Mesothelial cell of epicardium (in vitro differentiated cells): ENCODE data around the gene PNKP. TPM values are rescaled to one million over a fixed set of nuclear protein-coding genes. Genes with fewer than 3 reads are reported as not detected.
"Not testable (repeated sequence)": the region's sequence is repeated elsewhere in the genome, so short reads cannot be mapped to it uniquely, and the experiment has no call there.

Source experiments
- DNase-seq, 2 experiments: peaks; one replicate each; pipeline ENCODE4 v3.0.0; 2021; ENCODE audit warnings: low spot score in 2 of 2; ENCODE audit not compliant: unreplicated experiment in 2 of 2
- H3K27ac Mint-ChIP-seq: 2 replicates; pipeline ENCODE4 v1.8.0; 2021; ENCODE audit warnings: mixed read lengths
- H3K27me3 Mint-ChIP-seq: 2 replicates; pipeline ENCODE4 v1.8.0; 2021; ENCODE audit warnings: low read depth, mixed read lengths
- H3K36me3 Mint-ChIP-seq: 2 replicates; pipeline ENCODE4 v1.8.0; 2021; ENCODE audit warnings: mixed read lengths
- H3K4me1 Mint-ChIP-seq: 2 replicates; pipeline ENCODE4 v1.8.0; 2021; ENCODE audit warnings: mixed read lengths
- H3K4me3 Mint-ChIP-seq: 2 replicates; pipeline ENCODE4 v1.8.0; 2021; ENCODE audit warnings: mild to moderate bottlenecking, moderate library complexity, mixed read lengths
- H3K9me3 Mint-ChIP-seq: 2 replicates; pipeline ENCODE4 v1.8.0; 2021; ENCODE audit warnings: mixed read lengths
- total RNA-seq: library from RNA; stranded (reverse); gene quantifications from 3 replicates; pipeline ENCODE4 v1.2.1, GENCODE V29; 2021
- TF ChIP-seq, protein P1 (sequence below): fragments of 200-600 bp; sonication (generic); IDR thresholded peaks from one replicate; pipeline ENCODE4 v1.5.0; 2021; ENCODE audit warnings: antibody characterized with exemption; ENCODE audit not compliant: unreplicated experiment

Gene PNKP
- total RNA-seq, 1 donor from 2014 or later = 103 TPM

DNA sequence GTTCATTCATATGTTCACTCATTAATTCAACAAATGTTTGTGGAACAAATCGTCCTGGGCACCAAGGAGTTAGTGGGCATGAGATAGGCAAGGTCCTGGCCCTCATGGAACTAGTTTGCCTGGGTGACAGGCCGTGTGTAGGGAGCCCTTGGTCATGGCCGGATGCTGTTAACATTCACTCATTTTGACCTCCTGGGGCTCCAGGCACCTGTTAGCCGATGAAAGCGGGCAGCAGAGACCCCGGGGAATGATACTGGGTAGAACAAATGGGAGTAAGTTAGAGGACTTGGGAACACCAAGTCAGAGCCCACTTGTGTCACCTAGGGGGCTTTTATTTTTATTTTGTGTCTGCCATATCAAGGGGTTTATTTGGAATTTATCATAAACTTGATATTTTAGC, 42.7 kb downstream of the PNKP start:
- TF ChIP-seq, protein P1, sequence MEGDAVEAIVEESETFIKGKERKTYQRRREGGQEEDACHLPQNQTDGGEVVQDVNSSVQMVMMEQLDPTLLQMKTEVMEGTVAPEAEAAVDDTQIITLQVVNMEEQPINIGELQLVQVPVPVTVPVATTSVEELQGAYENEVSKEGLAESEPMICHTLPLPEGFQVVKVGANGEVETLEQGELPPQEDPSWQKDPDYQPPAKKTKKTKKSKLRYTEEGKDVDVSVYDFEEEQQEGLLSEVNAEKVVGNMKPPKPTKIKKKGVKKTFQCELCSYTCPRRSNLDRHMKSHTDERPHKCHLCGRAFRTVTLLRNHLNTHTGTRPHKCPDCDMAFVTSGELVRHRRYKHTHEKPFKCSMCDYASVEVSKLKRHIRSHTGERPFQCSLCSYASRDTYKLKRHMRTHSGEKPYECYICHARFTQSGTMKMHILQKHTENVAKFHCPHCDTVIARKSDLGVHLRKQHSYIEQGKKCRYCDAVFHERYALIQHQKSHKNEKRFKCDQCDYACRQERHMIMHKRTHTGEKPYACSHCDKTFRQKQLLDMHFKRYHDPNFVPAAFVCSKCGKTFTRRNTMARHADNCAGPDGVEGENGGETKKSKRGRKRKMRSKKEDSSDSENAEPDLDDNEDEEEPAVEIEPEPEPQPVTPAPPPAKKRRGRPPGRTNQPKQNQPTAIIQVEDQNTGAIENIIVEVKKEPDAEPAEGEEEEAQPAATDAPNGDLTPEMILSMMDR = no peak
- Mint-ChIP-seq H3K9me3 (no peaks in the 10 kb centered on the region), H3K27me3 (no peaks in the 10 kb centered on the region), H3K4me1 (peaks cover 11% of the 10 kb centered on the region), H3K4me3 (no peak overlapping the region), H3K36me3 (peaks cover 19% of the 10 kb centered on the region), H3K27ac (no peak overlapping the region)
- DNase-seq = no peak

GRCh38 chr19:49823472-49823871, 43.9 kb downstream of the PNKP start:
- H3K4me3 Mint-ChIP-seq = no peak overlapping the region
- no peak for DNase-seq
- no peak overlapping the region for H3K27ac Mint-ChIP-seq
- H3K36me3 Mint-ChIP-seq = peaks cover 19% of the 10 kb centered on the region
- H3K4me1 Mint-ChIP-seq = peaks cover 20% of the 10 kb centered on the region
- no peaks in the 10 kb centered on the region for H3K27me3 Mint-ChIP-seq
- no peaks in the 10 kb centered on the region for H3K9me3 Mint-ChIP-seq
- TF ChIP-seq, protein P1 = no peak

DNA sequence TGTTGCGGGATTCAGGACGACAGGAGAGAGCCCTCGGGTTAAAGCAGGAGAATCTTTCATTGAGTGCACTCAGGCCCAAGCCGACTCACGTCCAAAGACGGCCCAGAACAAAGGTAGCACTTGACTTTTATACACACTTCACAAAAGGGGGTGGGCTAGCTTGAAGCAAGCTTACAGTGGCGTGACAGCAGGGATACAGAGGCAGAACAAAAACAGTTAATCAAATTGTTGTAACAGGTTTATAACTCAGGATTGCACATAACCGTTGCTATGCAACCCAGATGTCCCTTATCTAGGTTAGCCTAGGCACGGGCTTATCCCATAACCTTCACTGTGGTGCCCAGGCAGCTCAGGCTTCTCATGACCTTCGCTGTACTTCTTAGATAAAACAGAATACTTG, 47.3 kb downstream of the PNKP start:
- H3K36me3 Mint-ChIP-seq = peaks cover 10% of the 10 kb centered on the region
- H3K9me3 Mint-ChIP-seq = no peaks in the 10 kb centered on the region
- DNase-seq = no peak
- TF ChIP-seq, protein P1 = no peak
- peaks cover 24% of the 10 kb centered on the region for H3K4me1 Mint-ChIP-seq
- H3K27me3 Mint-ChIP-seq = no peaks in the 10 kb centered on the region
- peak overlapping the region; percentile 89 for H3K4me3 Mint-ChIP-seq
- H3K27ac Mint-ChIP-seq = peak overlapping the region; percentile 79

DNA sequence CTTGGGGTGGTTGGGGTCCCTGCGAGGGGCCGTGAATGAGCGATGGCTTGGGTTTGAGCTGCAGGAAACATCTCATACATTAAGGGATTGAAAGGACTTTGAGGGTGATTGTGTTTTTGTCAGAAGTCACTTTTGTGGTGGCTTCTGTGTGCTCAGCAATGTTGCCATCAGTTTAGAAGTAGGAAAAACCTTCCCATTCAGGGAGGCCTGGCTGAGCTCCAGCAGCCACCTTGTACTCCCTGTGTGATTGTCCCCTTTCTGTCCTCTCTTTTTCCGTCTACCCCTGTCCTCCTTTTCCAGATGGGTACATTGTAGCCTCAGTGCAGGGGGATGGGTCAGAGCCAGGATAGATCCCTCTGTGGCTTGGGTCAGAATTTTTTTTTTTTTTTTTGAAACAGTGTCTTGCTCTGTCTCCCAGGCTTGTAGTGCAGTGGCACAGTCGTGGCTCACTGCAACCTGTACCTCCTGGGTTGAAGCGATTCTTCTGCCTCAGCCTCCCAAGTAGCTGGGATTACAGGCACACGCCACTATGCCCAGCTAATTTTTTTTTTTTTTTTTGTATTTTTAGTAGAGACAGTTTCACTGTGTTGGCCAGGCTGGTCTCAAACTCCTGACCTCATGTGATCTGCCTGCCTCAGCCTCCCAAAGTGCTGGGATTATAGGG, 47.8 kb downstream of the PNKP start:
- not testable (repeated sequence) for H3K27me3 Mint-ChIP-seq, H3K9me3 Mint-ChIP-seq, DNase-seq
- peaks cover 25% of the 10 kb centered on the region for H3K4me1 Mint-ChIP-seq
- peak overlapping the region; percentile 89 for H3K4me3 Mint-ChIP-seq
- peak overlapping the region; percentile 100 for H3K27ac Mint-ChIP-seq
- peaks cover 10% of the 10 kb centered on the region for H3K36me3 Mint-ChIP-seq

GRCh38 chr19:49818649-49819370, 48.6 kb downstream of the PNKP start:
- H3K36me3 Mint-ChIP-seq = peaks cover 10% of the 10 kb centered on the region
- peak overlapping the region; percentile 89 for H3K4me3 Mint-ChIP-seq
- peak overlapping the region; percentile 100 for H3K27ac Mint-ChIP-seq
- TF ChIP-seq, protein P1 = no peak
- peaks cover 29% of the 10 kb centered on the region for H3K4me1 Mint-ChIP-seq
- peak in 1 of 2 experiments; percentile 53 for DNase-seq
- no peaks in the 10 kb centered on the region for H3K27me3 Mint-ChIP-seq
- H3K9me3 Mint-ChIP-seq = no peaks in the 10 kb centered on the region

- Mint-ChIP-seq H3K27me3 (no peaks in the 10 kb centered on the region), H3K9me3 (no peaks in the 10 kb centered on the region), H3K4me3 (peak within 1 kb of the TSS; percentile 89), H3K27ac (peak within 1 kb of the TSS; percentile 100), H3K36me3 (peaks cover 5% of the 10 kb centered on the region), H3K4me1 (peaks cover 29% of the 10 kb centered on the region)
- DNase-seq = peak; percentile 78 to 92
- TF ChIP-seq, protein P1 = no peak
Observed at GRCh38 chr19:49817964-49818648, 49.3 kb downstream of the PNKP start, which contains the start of gene MED25. Gene MED25 (plus strand): TSS chr19:49818289. CDS start chr19:49818342, 53 bp downstream.
